Measurements from ENCODE around the gene ITPR1.

ITPR1 gene

GRCh38 chr3:4841225-4841624 lies 348.1 kb downstream of the ITPR1 start:
- Histone ChIP-seq H2AFZ (ENCODE audit: low read length) (no peak overlapping the region), H3K4me1 (ENCODE audit: insufficient read depth, low read length, poor library complexity, severe bottlenecking) (peaks cover 47% of the 10 kb centered on the region), H3K4me3 (ENCODE audit: low read length, poor library complexity, severe bottlenecking) (no peak overlapping the region), H3K9me3 (ENCODE audit: insufficient read depth, low read depth, low read length) (no peaks in the 10 kb centered on the region), H3K27me3 (ENCODE audit: insufficient read depth, low read length, poor library complexity, severe bottlenecking) (no peaks in the 10 kb centered on the region), H3F3A (ENCODE audit: low read depth) (no peaks in the 10 kb centered on the region), H3K4me2 (ENCODE audit: low read depth, low read length, poor library complexity, severe bottlenecking) (no peak overlapping the region), H3K9me2 (replicated peaks; ENCODE audit: low read depth, low read length) (no peaks in the 10 kb centered on the region), H3K79me2 (ENCODE audit: insufficient read depth, low read length) (no peaks in the 10 kb centered on the region), H3K9ac (ENCODE audit: low read depth, low read length, poor library complexity, severe bottlenecking) (no peak overlapping the region), H3K36me3 (ENCODE audit: insufficient read depth, low read length) (peaks cover 8% of the 10 kb centered on the region; the same call in 1 of the 2 replicates), H4K20me1 (ENCODE audit: insufficient read depth, low read length, poor library complexity, severe bottlenecking) (no peaks in the 10 kb centered on the region)
- no peak for TF ChIP-seq CTCF (conservative IDR thresholded peaks at IDR 0.05; ENCODE audit: low read length)
- TF ChIP-seq EZH2phosphoT487 (IDR thresholded peaks at IDR 0.05; ENCODE audit: borderline replicate concordance): no peak

GRCh38 chr3:4841776-4842440 lies 348.8 kb downstream of the ITPR1 start:
- no peaks in the 10 kb centered on the region for H3K79me2 ChIP-seq (ENCODE audit: insufficient read depth, low read length)
- H4K20me1 ChIP-seq (ENCODE audit: insufficient read depth, low read length, poor library complexity, severe bottlenecking): no peaks in the 10 kb centered on the region
- peaks cover 42% of the 10 kb centered on the region for H3K4me1 ChIP-seq (ENCODE audit: insufficient read depth, low read length, poor library complexity, severe bottlenecking)
- no peak for TF ChIP-seq EZH2phosphoT487 (IDR thresholded peaks at IDR 0.05; ENCODE audit: borderline replicate concordance)
- TF ChIP-seq CTCF (conservative IDR thresholded peaks at IDR 0.05; ENCODE audit: low read length): no peak
- no peaks in the 10 kb centered on the region for H3F3A ChIP-seq (ENCODE audit: low read depth)
- H3K9ac ChIP-seq (ENCODE audit: low read depth, low read length, poor library complexity, severe bottlenecking): no peak overlapping the region
- H3K9me2 ChIP-seq (replicated peaks; ENCODE audit: low read depth, low read length): no peaks in the 10 kb centered on the region
- no peak overlapping the region for H3K4me3 ChIP-seq (ENCODE audit: low read length, poor library complexity, severe bottlenecking)
- no peak overlapping the region for H3K4me2 ChIP-seq (ENCODE audit: low read depth, low read length, poor library complexity, severe bottlenecking)
- peaks cover 8% of the 10 kb centered on the region; the same call in 1 of the 2 replicates for H3K36me3 ChIP-seq (ENCODE audit: insufficient read depth, low read length)
- no peaks in the 10 kb centered on the region for H3K27me3 ChIP-seq (ENCODE audit: insufficient read depth, low read length, poor library complexity, severe bottlenecking)
- H2AFZ ChIP-seq (ENCODE audit: low read length): no peak overlapping the region
- no peaks in the 10 kb centered on the region for H3K9me3 ChIP-seq (ENCODE audit: insufficient read depth, low read depth, low read length)

GRCh38 chr3:4843619-4844018 lies 350.5 kb downstream of the ITPR1 start:
- peaks cover 2% of the 10 kb centered on the region; the same call in 1 of the 2 replicates for H3K36me3 ChIP-seq (ENCODE audit: insufficient read depth, low read length)
- no peaks in the 10 kb centered on the region for H3K9me2 ChIP-seq (replicated peaks; ENCODE audit: low read depth, low read length)
- no peak overlapping the region for H3K9ac ChIP-seq (ENCODE audit: low read depth, low read length, poor library complexity, severe bottlenecking)

More at GRCh38 chr3:4843619-4844018, 350.5 kb downstream of the ITPR1 start:
- Histone ChIP-seq H3K4me3 (ENCODE audit: low read length, poor library complexity, severe bottlenecking) (no peak overlapping the region), H4K20me1 (ENCODE audit: insufficient read depth, low read length, poor library complexity, severe bottlenecking) (no peaks in the 10 kb centered on the region), H3K27me3 (ENCODE audit: insufficient read depth, low read length, poor library complexity, severe bottlenecking) (no peaks in the 10 kb centered on the region), H3K4me2 (ENCODE audit: low read depth, low read length, poor library complexity, severe bottlenecking) (no peak overlapping the region), H2AFZ (ENCODE audit: low read length) (no peak overlapping the region), H3K9me3 (ENCODE audit: insufficient read depth, low read depth, low read length) (no peaks in the 10 kb centered on the region), H3K4me1 (ENCODE audit: insufficient read depth, low read length, poor library complexity, severe bottlenecking) (peaks cover 25% of the 10 kb centered on the region), H3F3A (ENCODE audit: low read depth) (no peaks in the 10 kb centered on the region), H3K79me2 (ENCODE audit: insufficient read depth, low read length) (no peaks in the 10 kb centered on the region)
- no peak for TF ChIP-seq CTCF (conservative IDR thresholded peaks at IDR 0.05; ENCODE audit: low read length)
- no peak for TF ChIP-seq EZH2phosphoT487 (IDR thresholded peaks at IDR 0.05; ENCODE audit: borderline replicate concordance)

All from Loucy (cell line).